Adrenal gland (tissue), 5 donors: ENCODE measurements around the gene GNB1L.

ENCODE experiments used
- POLR2A ChIP-seq, 2 donors: fragments of 450-650 bp; IDR thresholded peaks; one replicate each; pipeline ENCODE4 v1.6.1; 2017; ENCODE audit warnings: antibody characterized with exemption in 2 of 2, mild to moderate bottlenecking in 2 of 2, moderate library complexity in 1 of 2
- TF ChIP-seq, protein P1 (sequence below), 6 experiments: fragments of 450-650 bp in 4 of 6; fragments of 200-600 bp in 2 of 6; sonication (generic) in 1 of 6; IDR thresholded peaks; 1 replicate in 5 of 6; 2 replicates in 1 of 6; pipeline versions ENCODE4 v1.5.1 to v1.8.0; 2016 to 2021; ENCODE audit warnings: antibody characterized with exemption in 6 of 6, mild to moderate bottlenecking in 2 of 6, moderate library complexity in 1 of 6
- donor health status: DM: no; HTN: no; CAD: no.

DNA sequence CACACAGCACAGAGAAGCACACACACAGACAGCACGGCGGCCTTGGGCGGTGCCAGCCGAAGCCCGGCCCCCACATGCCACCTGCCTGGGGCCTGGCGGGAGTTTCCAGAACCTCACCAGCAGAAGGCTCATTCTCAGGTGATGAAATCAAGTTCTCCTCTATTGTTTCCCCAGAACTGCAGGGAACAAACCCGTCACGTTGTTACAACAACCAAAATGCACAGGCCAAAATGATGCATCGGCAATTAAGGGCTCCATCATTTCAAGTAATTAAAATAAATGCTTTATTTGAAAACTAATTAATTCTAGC lies 30.8 kb downstream of the GNB1L start:
- TF ChIP-seq, protein P1, sequence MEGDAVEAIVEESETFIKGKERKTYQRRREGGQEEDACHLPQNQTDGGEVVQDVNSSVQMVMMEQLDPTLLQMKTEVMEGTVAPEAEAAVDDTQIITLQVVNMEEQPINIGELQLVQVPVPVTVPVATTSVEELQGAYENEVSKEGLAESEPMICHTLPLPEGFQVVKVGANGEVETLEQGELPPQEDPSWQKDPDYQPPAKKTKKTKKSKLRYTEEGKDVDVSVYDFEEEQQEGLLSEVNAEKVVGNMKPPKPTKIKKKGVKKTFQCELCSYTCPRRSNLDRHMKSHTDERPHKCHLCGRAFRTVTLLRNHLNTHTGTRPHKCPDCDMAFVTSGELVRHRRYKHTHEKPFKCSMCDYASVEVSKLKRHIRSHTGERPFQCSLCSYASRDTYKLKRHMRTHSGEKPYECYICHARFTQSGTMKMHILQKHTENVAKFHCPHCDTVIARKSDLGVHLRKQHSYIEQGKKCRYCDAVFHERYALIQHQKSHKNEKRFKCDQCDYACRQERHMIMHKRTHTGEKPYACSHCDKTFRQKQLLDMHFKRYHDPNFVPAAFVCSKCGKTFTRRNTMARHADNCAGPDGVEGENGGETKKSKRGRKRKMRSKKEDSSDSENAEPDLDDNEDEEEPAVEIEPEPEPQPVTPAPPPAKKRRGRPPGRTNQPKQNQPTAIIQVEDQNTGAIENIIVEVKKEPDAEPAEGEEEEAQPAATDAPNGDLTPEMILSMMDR (IDR thresholded peaks at IDR 0.05), result no peak
- TF ChIP-seq POLR2A (IDR thresholded peaks at IDR 0.05), result no peak
